HG03432 (cell line): ENCODE data around the gene KAT8.

Experiments
- ATAC-seq: cut with Tn5 transposase; IDR thresholded peaks from one replicate; pipeline ENCODE4 v1.9.1; 2021; ENCODE audit warnings: mild to moderate bottlenecking, moderate library complexity; ENCODE audit not compliant: unreplicated experiment

KAT8 gene

DNA sequence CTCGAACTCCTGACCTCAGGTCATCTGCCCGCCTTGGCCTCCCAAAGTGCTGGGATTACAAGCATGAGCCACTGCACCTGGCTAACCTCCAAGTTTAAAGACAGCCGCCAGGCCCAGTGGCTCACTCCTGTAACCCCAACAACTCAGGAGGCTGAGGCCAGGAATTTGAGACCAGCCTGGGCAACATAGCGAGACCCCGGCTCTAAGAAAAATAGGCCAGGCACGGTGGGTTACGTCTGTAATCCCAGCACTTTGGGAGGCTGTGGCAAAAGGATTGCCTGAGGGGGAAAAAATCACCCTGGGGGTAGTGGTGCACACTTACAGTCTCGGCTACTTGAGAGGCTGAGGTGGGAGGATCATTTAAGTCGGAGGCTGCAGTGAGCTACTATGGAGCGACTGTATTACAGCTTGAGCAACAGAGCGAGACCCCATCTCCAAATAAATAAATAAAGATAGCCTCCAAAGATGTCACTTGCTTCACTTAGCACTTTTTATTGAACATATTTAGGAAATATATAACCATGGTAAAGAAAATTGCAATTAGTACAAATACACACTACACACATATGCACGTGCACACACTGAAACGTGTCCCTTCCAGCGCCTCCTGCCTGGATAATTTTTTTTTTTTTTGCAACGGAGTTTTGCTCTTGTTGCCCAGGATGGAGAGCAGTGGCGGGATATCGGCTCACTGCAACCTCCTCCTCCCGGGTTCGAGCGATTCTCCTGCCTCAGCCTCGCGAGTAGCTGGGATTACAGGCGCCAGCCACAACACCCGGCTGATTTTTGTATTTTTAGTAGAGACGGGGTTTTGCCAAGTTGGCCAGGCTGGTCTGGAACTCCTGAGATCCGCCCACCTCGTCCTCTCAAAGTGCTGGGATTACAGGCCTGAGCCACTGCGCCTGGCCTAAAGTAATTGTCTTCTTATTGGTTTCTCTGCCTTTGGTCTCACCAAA lies 10.7 kb upstream of the KAT8 start:
- no peak for ATAC-seq

GRCh38 chr16:31107465-31107867 lies 10.0 kb upstream of the KAT8 start:
- ATAC-seq, result peak; percentile 62

DNA sequence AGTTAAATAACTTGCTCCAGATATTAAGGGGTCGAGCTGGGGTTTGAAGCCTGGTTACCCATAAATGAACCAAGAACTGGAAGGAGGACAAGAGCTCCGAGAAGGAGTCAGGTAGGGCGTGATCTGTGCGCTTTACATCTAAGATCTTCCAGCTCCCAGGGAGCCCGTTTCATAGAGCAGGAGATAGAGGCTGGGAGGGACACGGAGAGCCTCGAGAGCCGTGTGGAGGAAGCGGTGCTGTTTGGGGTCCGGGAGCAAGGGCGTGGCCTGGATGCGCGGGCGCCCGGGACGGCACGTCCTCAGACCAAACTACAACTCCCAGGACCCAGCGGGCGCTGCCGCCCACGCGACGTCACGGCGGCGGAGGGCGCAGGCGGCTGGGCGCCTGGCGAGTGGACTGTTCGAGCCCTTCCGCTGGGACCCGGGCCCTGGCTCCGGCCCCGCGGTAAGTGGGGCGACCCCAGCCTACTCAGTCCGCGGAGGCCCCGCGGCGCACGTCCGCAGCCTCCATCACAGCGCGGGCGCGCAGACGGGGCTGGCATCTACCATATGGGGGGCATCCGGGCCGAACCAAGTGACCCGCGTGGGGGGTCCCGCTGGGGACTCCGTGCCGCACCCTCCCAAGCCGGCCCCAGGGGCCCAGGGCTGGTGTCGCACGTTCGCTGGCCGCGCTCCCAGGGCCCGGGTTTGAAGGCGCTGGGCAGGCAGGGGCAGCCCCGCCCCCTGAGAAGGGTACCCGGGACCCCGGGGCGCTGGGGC lies 9.2 kb upstream of the KAT8 start, which contains the start of gene BCKDK:
BCKDK (plus strand) TSS at position 352 of the 759 bp plus-strand sequence. CDS start 838 bp downstream, outside the sequence.
- ATAC-seq, result peak; percentile 89

- no peak for ATAC-seq
These were observed 8.5 kb upstream of the KAT8 start for GRCh38 chr16:31108794-31109558.

- no peak for ATAC-seq
These were observed 7.8 kb upstream of the KAT8 start for GRCh38 chr16:31109622-31110021.

- no peak for ATAC-seq
These were observed 7.1 kb upstream of the KAT8 start for GRCh38 chr16:31110106-31111034.

DNA sequence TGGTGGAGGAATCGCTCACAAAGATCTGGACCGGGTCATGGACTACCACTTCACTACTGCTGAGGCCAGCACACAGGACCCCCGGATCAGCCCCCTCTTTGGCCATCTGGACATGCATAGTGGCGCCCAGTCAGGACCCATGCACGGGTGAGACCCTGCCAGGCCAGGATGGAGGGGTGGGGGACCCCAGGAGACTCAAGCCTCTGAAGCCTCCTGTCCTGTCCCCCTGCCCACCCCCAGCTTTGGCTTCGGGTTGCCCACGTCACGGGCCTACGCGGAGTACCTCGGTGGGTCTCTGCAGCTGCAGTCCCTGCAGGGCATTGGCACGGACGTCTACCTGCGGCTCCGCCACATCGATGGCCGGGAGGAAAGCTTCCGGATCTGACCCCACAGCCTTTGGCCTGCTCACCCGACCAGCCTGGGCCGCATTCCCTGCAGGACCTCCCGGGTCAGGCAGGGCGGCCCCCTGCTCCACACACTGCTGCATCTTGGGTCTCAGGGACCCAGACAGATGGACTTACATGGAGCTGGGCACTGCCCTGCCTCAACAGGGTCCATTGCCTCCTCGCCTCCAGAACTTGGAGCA lies 5.5 kb upstream of the KAT8 start:
- no peak for ATAC-seq

- no peak for ATAC-seq
These were observed 4.8 kb upstream of the KAT8 start for GRCh38 chr16:31112711-31113110.

GRCh38 chr16:31113121-31114120 lies 4.0 kb upstream of the KAT8 start:
- no peak for ATAC-seq

DNA sequence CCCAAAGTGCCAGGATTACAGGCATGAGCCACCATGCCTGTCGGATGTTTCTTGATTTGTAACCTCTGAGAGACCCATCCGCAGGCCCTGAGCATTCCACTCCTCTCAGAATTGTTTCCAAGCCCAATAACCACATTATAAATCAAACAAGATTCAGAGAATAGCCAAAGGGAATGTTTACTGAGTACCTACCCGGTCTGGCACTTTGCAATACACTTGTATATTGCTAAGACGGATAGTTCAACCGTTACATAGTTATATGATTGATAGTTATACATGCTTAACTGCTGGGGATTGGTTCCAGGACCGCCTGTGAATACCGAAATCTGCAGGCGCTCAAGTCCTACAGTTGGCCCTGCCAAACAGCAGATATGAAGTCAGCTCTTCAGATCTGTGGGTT lies 3.0 kb upstream of the KAT8 start:
- ATAC-seq, result no peak

DNA sequence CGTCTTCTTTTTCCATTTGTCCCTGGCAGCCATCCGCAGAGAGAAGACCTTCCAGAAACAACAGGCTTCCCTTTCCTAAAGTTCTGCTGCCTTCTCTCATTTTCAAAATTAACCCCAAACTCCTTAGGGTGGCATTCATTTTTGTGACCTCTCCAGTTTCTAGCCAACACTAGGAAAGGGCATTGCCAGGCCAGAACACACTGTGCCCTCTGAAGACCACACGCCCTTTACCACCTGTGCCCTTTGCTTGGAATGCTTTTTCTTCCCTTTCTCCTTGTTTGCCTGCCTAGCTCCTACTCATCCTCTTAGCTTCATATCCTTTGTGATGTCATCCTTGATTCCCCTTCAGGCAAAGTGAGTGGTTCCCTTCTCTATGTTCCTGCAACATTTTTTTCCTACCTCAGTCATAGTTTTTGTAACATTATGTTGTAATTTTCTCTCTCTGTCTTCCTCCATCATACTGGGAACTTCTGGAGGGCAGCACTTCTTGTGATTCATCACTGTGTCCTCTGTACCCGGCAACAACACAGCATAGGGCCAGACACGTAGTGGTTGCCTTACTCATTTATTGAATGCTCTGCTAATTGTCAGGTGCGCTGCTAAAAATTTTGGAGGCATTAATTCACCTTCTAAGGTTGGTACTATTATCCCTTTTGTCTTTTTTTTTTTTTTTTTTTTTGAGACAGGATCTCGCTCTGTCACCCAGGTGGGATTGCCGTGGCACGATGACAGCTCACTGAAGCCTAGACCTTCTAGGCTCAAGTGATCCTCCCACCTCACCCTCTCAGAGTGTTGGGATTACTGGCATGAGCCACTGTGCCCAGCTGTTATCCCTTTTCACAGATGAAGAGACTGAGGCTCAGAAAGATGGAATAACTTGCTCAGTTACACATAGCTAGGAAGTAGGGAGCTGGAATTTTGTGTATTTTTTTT lies 1.0 kb downstream of the KAT8 start:
- ATAC-seq, result no peak

DNA sequence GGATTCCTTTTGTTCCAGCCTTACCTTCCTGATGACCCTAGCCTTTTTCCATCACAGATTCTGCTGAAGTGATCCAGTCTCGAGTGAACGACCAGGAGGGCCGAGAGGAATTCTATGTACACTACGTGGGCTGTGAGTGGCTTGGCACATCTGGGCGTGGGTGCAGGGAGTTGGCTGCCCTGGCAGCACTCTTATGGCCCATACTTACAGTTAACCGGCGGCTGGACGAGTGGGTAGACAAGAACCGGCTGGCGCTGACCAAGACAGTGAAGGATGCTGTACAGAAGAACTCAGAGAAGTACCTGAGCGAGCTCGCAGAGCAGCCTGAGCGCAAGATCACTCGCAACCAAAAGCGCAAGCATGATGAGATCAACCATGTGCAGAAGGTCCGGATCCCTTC lies 2.7 kb downstream of the KAT8 start:
- ATAC-seq, result no peak

GRCh38 chr16:31125844-31126243 lies 8.4 kb downstream of the KAT8 start:
- ATAC-seq, result no peak

- ATAC-seq, result no peak
These were observed 9.7 kb downstream of the KAT8 start for GRCh38 chr16:31127182-31127581.

GRCh38 chr16:31128711-31129567 lies 11.5 kb downstream of the KAT8 start:
- no peak for ATAC-seq

DNA sequence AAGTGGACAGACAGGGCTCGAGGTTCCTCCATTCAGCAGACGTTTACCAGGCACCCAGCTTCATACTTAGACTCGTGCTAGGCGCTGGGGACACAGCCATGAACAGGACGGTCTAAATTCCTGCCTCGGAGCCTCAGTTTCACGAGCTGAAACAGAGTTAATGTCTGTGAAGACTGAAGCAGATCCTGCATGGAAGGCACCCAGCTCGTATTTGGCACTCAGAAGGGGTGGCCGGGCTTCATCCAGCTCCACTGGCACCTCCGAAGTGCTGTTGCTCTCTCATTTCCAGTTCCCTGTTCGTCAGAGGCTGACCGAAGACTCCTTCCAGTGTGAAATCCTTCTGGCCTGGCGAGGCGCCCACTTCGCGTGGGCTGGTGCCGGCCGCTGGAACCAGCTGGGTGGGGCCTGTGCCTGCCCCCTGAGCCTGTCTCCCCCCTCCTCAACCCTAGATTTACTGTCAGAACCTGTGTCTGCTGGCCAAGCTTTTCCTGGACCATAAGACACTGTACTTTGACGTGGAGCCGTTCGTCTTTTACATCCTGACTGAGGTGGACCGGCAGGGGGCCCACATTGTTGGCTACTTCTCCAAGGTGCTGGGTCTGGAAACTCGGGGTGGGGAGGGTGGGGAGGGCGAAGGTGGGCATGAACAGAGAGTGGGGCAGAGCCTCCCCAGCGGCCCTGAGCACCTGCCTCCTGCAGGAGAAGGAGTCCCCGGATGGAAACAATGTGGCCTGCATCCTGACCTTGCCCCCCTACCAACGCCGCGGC lies 12.3 kb downstream of the KAT8 start:
- no peak for ATAC-seq
